H9 (cell line): ENCODE results near the gene NFATC1. TPM values are rescaled to one million over a fixed set of nuclear protein-coding genes. Genes with fewer than 3 reads are reported as not detected.

ENCODE experiments used
- DNase-seq: peaks from one replicate; pipeline ENCODE4 v3.0.0-alpha.2; 2017
- H2AFZ ChIP-seq: one replicate; pipeline ENCODE4 v1.6.1; 2013; ENCODE audit warnings: mild to moderate bottlenecking, low read length, control low read depth, moderate library complexity
- H2AK5ac ChIP-seq: 2 replicates; pipeline ENCODE4 v1.6.1; 2013; ENCODE audit warnings: low read length, control low read depth, mixed read lengths; ENCODE audit not compliant: insufficient read length
- H2BK120ac ChIP-seq: one replicate; pipeline ENCODE4 v1.6.1; 2013; ENCODE audit warnings: low read depth, mild to moderate bottlenecking, low read length, control low read depth, inconsistent platforms; ENCODE audit not compliant: poor library complexity, severe bottlenecking
- H2BK12ac ChIP-seq: 2 replicates; pipeline ENCODE4 v1.6.1; 2013; ENCODE audit warnings: low read length, control low read depth, mixed read lengths, low read depth; ENCODE audit not compliant: insufficient read length
- H2BK15ac ChIP-seq: 2 replicates; pipeline ENCODE4 v1.6.1; 2013; ENCODE audit warnings: low read depth, low read length, control low read depth
- H2BK20ac ChIP-seq: one replicate; pipeline ENCODE4 v1.6.1; 2013; ENCODE audit warnings: low read depth, mild to moderate bottlenecking, low read length, control low read depth, inconsistent platforms; ENCODE audit not compliant: poor library complexity, severe bottlenecking
- H2BK5ac ChIP-seq: 2 replicates; pipeline ENCODE4 v1.6.1; 2013; ENCODE audit warnings: low read length, control low read depth, mixed read lengths; ENCODE audit not compliant: insufficient read length
- H3K14ac ChIP-seq: 2 replicates; pipeline ENCODE4 v1.6.1; 2013; ENCODE audit warnings: low read length, control low read depth; ENCODE audit not compliant: insufficient read depth
- H3K18ac ChIP-seq: 2 replicates; pipeline ENCODE4 v1.6.1; 2013; ENCODE audit warnings: low read depth, mild to moderate bottlenecking, mixed read lengths, low read length, control low read depth; ENCODE audit not compliant: insufficient read length
- H3K23ac ChIP-seq: 2 replicates; pipeline ENCODE4 v1.6.1; 2013; ENCODE audit warnings: low read length, control low read depth, mixed read lengths, low read depth; ENCODE audit not compliant: insufficient read length
- H3K23me2 ChIP-seq: 2 replicates; pipeline ENCODE4 v1.6.1; 2013; ENCODE audit warnings: low read depth, mild to moderate bottlenecking, mixed read lengths, low read length, control low read depth; ENCODE audit not compliant: insufficient read length, poor library complexity, severe bottlenecking
- H3K27ac ChIP-seq: 2 replicates; pipeline ENCODE4 v1.5.1; 2013; ENCODE audit warnings: low read length, control low read depth, mixed read lengths, low read depth; ENCODE audit not compliant: insufficient read length
- H3K27me3 ChIP-seq: 2 replicates; pipeline ENCODE4 v1.6.1; 2013; ENCODE audit warnings: low read length, control low read depth, inconsistent platforms; ENCODE audit not compliant: insufficient read depth
- H3K4ac ChIP-seq: 2 replicates; pipeline ENCODE4 v1.6.1; 2013; ENCODE audit warnings: low read depth, mild to moderate bottlenecking, control low read depth, inconsistent platforms, low read length, moderate library complexity
- H3K4me1 ChIP-seq: 2 replicates; pipeline ENCODE4 v1.6.1; 2013; ENCODE audit warnings: low read length, control low read depth, inconsistent platforms; ENCODE audit not compliant: insufficient read depth
- H3K4me2 ChIP-seq: 2 replicates; pipeline ENCODE4 v1.6.1; 2013; ENCODE audit warnings: low read length, control low read depth, mixed read lengths; ENCODE audit not compliant: insufficient read length, insufficient read depth
- H3K56ac ChIP-seq: 2 replicates; pipeline ENCODE4 v1.6.1; 2013; ENCODE audit warnings: low read depth, mild to moderate bottlenecking, mixed read lengths, low read length, control low read depth; ENCODE audit not compliant: insufficient read length
- H3K79me1 ChIP-seq: 2 replicates; pipeline ENCODE4 v1.6.1; 2013; ENCODE audit warnings: low read depth, mild to moderate bottlenecking, moderate library complexity, low read length, control low read depth, inconsistent platforms; ENCODE audit not compliant: insufficient read depth, poor library complexity, severe bottlenecking
- H3K79me2 ChIP-seq: 2 replicates; pipeline ENCODE4 v1.6.1; 2013; ENCODE audit warnings: low read length, control low read depth, inconsistent platforms; ENCODE audit not compliant: insufficient read depth
- H3K9ac ChIP-seq: 2 replicates; pipeline ENCODE4 v1.6.1; 2013; ENCODE audit warnings: low read length, control low read depth, mixed read lengths; ENCODE audit not compliant: insufficient read length; ENCODE audit errors: extremely low read depth
- H3K9me3 ChIP-seq: one replicate; pipeline ENCODE4 v1.6.1; 2013; ENCODE audit warnings: low read depth, low read length, inconsistent platforms; ENCODE audit not compliant: control insufficient read depth
- H3T11ph ChIP-seq: one replicate; pipeline ENCODE4 v1.6.1; 2013; ENCODE audit warnings: mild to moderate bottlenecking, low read length, control low read depth, inconsistent platforms
- H4K20me1 ChIP-seq: one replicate; pipeline ENCODE4 v1.6.1; 2013; ENCODE audit not compliant: control insufficient read depth, insufficient read length, insufficient read depth
- H4K5ac ChIP-seq: 2 replicates; pipeline ENCODE4 v1.6.1; 2013; ENCODE audit warnings: low read depth, mild to moderate bottlenecking, mixed read lengths, low read length, control low read depth; ENCODE audit not compliant: insufficient read length
- H4K8ac ChIP-seq: replicated peaks from 2 replicates; pipeline ENCODE4 v1.6.1; 2013; ENCODE audit warnings: low read length, control low read depth, mixed read lengths, low read depth; ENCODE audit not compliant: insufficient read length
- H4K91ac ChIP-seq: 2 replicates; pipeline ENCODE4 v1.6.1; 2013; ENCODE audit warnings: low read depth, mild to moderate bottlenecking, moderate library complexity, mixed read lengths, low read length, control low read depth; ENCODE audit not compliant: insufficient read length
- H3K27ac Mint-ChIP-seq, 3 experiments: 2 replicates in 2 of 3; 3 replicates in 1 of 3; pipeline ENCODE4 v1.8.0; 2020 to 2021; ENCODE audit warnings: mixed read lengths in 3 of 3, mild to moderate bottlenecking in 1 of 3, moderate library complexity in 1 of 3
- H3K27me3 Mint-ChIP-seq: 2 replicates; pipeline ENCODE4 v1.8.0; 2021; ENCODE audit warnings: low read depth, mild to moderate bottlenecking, moderate library complexity, mixed read lengths
- H3K36me3 Mint-ChIP-seq, 3 experiments: 2 replicates in 2 of 3; 3 replicates in 1 of 3; pipeline ENCODE4 v1.8.0; 2020 to 2021; ENCODE audit warnings: low read depth in 3 of 3, mixed read lengths in 3 of 3; ENCODE audit not compliant: insufficient read depth in 1 of 3
- H3K4me1 Mint-ChIP-seq, 2 experiments: 2 replicates each; pipeline ENCODE4 v1.8.0; 2020; ENCODE audit warnings: mixed read lengths in 2 of 2
- H3K4me3 Mint-ChIP-seq, 2 experiments: 2 replicates in 1 of 2; 3 replicates in 1 of 2; pipeline ENCODE4 v1.8.0; 2020 to 2021; ENCODE audit warnings: mild to moderate bottlenecking in 2 of 2, mixed read lengths in 2 of 2, moderate library complexity in 1 of 2
- H3K9me3 Mint-ChIP-seq, 2 experiments: 2 replicates in 1 of 2; 3 replicates in 1 of 2; pipeline ENCODE4 v1.8.0; 2020; ENCODE audit warnings: mild to moderate bottlenecking in 2 of 2, mixed read lengths in 2 of 2, moderate library complexity in 1 of 2
- WGBS: extraction: QIAGEN DNeasy Blood & Tissue Kit; methylation state at CpG from one replicate; pipeline ENCODE4 v1.1.7; 2013; ENCODE audit warnings: missing lambda C conversion rate, low lambda C conversion rate, mixed read lengths; ENCODE audit not compliant: insufficient read length; ENCODE audit errors: extremely low coverage; 5-methylcytosine and 5-hydroxymethylcytosine counted together
- total RNA-seq: library from RNA; stranded (reverse); gene quantifications from 2 replicates; pipeline ENCODE4 v1.2.1, GENCODE V29; 2021
- TF ChIP-seq, protein P1 (sequence below): fragments of 200-600 bp; sonication (generic); conservative IDR thresholded peaks from 3 replicates; pipeline ENCODE4 v1.8.0; 2021; ENCODE audit warnings: antibody characterized with exemption, mild to moderate bottlenecking

Gene NFATC1
- total RNA-seq, 1 experiment from 2014 or later: 5.5 TPM

DNA sequence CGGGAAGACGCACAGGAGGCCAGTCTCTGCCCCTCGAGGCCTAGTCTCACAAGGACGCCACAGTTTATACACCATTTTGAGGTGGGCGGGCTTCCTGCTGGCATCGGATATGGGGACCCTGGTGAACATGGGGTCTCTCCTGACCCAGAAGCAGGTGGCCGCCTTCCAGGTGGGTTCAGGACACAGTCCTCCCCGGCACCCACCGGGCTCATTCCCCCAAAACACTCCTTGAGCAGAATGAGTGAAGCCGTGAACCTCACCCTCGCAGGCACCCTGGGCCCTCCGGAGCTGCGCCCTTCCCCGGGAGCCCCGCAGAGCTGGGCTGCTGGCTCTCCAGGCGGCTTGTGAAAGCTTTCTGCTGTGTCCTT is 6.5 kb downstream of the NFATC1 start:
- H3K27me3 Mint-ChIP-seq: peaks cover 37% of the 10 kb centered on the region
- Histone ChIP-seq H3K79me1 (no peaks in the 10 kb centered on the region), H2BK15ac (no peak overlapping the region), H2AFZ (no peak overlapping the region), H3T11ph (no peak overlapping the region), H2BK5ac (no peak overlapping the region), H4K20me1 (no peaks in the 10 kb centered on the region), H3K9me3 (no peaks in the 10 kb centered on the region), H3K18ac (no peak overlapping the region), H3K14ac (no peak overlapping the region), H3K23me2 (peaks cover 5% of the 10 kb centered on the region), H3K23ac (no peak overlapping the region), H3K9ac (no peak overlapping the region), H3K79me2 (no peaks in the 10 kb centered on the region), H2AK5ac (no peak overlapping the region), H3K4me2 (no peak overlapping the region), H4K91ac (no peak overlapping the region), H4K5ac (no peak overlapping the region), H2BK12ac (no peak overlapping the region), H3K4me1 (no peaks in the 10 kb centered on the region), H4K8ac (no peak overlapping the region), H2BK20ac (no peak overlapping the region), H2BK120ac (no peak overlapping the region), H3K27ac (no peak overlapping the region), H3K27me3 (peaks cover 25% of the 10 kb centered on the region), H3K56ac (no peak overlapping the region), H3K4ac (no peak overlapping the region)
- no peak for DNase-seq
- no CpG with 5 or more reads among the region's 16 CpGs for WGBS
- H3K4me3 Mint-ChIP-seq: no peak overlapping the region; a peak in 1 of 5 replicates
- H3K36me3 Mint-ChIP-seq: no peaks in the 10 kb centered on the region
- peaks cover 0 to 21% of the 10 kb centered on the region in 2 experiments; a peak in 2 of 4 replicates for H3K4me1 Mint-ChIP-seq
- TF ChIP-seq, protein P1, sequence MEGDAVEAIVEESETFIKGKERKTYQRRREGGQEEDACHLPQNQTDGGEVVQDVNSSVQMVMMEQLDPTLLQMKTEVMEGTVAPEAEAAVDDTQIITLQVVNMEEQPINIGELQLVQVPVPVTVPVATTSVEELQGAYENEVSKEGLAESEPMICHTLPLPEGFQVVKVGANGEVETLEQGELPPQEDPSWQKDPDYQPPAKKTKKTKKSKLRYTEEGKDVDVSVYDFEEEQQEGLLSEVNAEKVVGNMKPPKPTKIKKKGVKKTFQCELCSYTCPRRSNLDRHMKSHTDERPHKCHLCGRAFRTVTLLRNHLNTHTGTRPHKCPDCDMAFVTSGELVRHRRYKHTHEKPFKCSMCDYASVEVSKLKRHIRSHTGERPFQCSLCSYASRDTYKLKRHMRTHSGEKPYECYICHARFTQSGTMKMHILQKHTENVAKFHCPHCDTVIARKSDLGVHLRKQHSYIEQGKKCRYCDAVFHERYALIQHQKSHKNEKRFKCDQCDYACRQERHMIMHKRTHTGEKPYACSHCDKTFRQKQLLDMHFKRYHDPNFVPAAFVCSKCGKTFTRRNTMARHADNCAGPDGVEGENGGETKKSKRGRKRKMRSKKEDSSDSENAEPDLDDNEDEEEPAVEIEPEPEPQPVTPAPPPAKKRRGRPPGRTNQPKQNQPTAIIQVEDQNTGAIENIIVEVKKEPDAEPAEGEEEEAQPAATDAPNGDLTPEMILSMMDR: no peak
- H3K27ac Mint-ChIP-seq: no peak overlapping the region
- no peaks in the 10 kb centered on the region; a peak in 1 of 5 replicates for H3K9me3 Mint-ChIP-seq
